DMS79 (cell line): ENCODE results near the gene UGT1A9.
"Not testable (repeated sequence)": the region's sequence is repeated elsewhere in the genome, so short reads cannot be mapped to it uniquely, and the experiment has no call there.

Source experiments
- DNase-seq: peaks from one replicate; lab custom pipeline; 2025; lab: John Stamatoyannopoulos, UW

Gene UGT1A9

DNA sequence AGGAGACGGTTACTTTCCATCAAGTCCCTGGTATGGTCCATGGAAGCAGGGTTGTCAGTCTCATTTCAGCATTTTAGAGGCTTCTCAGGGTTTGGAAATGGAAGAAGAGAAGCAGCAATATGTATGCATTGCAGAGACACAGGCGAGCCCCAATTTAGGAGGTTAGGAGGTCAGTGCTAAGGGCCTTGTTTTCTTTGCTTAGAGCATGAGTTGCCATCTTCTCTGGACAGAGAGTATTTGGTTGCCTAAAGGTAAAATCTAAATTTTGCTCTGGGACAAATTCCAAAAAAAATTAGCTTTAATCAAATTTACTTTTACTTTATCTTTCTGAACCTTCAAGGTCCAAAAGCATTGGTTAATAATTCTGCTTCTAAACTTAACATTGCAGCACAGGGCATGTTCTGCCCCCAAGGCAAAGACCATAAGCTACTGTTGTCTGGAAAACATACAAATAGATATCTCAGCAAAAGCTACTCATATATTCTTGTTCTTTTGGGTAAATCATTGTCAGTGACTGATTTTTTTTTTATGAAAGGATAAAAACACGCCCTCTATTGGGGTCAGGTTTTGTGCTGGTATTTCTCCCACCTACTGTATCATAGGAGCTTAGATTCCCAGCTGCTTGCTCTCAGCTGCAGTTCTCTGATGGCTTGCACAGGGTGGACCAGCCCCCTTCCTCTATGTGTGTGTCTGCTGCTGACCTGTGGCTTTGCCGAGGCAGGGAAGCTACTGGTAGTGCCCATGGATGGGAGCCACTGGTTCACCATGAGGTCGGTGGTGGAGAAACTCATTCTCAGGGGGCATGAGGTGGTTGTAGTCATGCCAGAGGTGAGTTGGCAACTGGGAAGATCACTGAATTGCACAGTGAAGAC lies at the start of gene UGT1A9:
Gene UGT1A9 (plus strand): TSS at position 609 of the 872 bp plus-strand sequence. CDS start 37 bp downstream, at position 646.
- no peak for DNase-seq

- no peak for DNase-seq
Observed at GRCh38 chr2:233627331-233628025, 44.2 kb upstream of the UGT1A9 start.

DNA sequence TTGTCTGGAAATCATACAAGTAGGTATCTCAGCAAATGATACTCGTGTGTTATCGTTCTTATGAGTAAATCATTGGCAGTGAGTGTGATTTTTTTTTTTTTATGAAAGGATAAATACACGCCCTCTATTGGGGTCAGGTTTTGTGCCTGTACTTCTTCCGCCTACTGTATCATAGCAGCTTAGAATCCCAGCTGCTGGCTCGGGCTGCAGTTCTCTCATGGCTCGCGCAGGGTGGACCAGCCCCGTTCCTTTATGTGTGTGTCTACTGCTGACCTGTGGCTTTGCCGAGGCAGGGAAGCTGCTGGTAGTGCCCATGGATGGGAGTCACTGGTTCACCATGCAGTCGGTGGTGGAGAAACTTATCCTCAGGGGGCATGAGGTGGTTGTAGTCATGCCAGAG lies 35.4 kb upstream of the UGT1A9 start, which contains the start of gene UGT1A10:
Gene UGT1A10 (plus strand): TSS at position 143 of the 400 bp plus-strand sequence. CDS start 75 bp downstream, at position 218.
- DNase-seq = not testable (repeated sequence)

- DNase-seq = no peak
Observed at GRCh38 chr2:233638836-233639235, 32.9 kb upstream of the UGT1A9 start.

DNA sequence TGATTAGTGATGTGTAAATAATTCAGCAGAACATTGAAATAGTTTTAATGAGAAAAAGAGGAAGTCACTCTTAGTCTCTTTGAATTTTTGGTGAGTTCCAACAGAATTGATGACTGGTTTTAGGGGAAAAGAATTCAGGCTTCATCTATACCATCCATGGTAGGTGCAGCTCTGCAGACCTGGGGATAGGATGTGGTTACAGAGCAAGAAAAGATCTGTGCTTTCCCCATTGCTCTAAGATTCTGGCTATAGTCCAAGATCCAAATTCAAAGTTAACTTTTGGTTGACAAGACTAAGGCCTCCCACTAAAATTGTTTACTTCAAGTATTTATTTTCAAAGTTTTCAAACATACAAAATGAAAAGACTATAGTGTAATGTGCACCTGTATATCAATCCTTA lies 31.8 kb upstream of the UGT1A9 start:
- DNase-seq = no peak

DNA sequence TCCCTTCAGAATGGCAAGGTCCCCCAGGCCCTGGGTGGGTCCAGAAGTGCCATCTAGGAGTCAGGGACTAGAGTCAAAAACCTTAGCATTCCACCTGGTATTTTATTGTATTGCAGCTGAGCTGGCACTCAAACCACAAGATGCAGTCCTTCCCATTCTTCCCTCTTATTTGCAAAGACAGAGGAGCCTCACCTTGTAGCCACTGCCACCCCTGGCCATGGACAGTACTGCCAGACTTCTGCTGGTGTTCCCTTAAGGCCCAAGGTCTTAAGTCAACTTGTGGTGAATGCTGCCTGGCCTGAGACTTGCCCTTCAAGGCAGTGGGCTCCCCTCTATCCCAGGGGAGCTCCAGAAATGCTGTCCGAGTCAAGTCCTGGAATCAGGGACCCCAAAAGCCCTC lies 28.6 kb upstream of the UGT1A9 start:
- DNase-seq = no peak

GRCh38 chr2:233646033-233646432 lies 25.7 kb upstream of the UGT1A9 start:
- DNase-seq = not testable (repeated sequence)

DNA sequence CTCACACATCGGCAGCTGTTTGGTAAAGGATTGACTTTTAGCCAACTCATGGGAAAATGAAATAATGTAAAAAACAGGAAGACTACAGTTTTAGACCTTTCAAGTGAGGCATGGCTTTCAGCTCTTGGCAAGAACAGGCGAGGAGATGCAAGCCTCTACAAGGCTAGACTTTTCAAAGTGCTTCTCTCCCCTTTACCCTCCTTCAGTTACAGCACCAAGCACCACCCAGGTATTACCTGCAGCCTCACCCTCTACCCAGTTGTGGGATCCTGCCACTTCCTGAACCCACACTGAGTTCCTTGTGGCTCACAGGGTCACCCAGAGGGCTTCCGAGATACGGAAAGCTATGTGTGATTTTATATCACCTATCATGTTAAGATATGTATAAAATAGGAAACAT lies 20.7 kb upstream of the UGT1A9 start:
- no peak for DNase-seq

- no peak for DNase-seq
Observed at GRCh38 chr2:233651430-233651829, 20.3 kb upstream of the UGT1A9 start.

DNA sequence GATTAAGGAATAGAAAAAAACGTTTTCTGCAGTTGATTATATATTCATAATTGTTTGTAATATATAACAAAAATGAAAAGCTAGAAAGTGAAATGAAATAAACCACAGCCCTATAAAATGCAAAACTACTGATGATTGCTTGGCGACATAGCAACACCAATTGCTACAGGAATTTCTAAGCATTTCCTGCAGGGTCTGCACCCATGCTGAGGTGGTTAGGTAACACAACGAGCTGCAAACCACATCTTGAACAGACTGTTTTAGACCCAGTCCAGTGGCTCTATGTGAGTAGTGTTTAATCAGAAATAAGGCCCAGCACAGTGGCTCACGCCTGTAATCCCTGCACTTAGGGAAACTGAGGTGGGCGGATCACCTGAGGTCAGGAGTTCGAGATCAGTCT lies 17.2 kb upstream of the UGT1A9 start:
- DNase-seq = no peak

GRCh38 chr2:233655043-233655442 lies 16.7 kb upstream of the UGT1A9 start:
- no peak for DNase-seq

- not testable (repeated sequence) for DNase-seq
Observed at GRCh38 chr2:233655943-233656342, 15.8 kb upstream of the UGT1A9 start.

- DNase-seq = no peak
Observed at GRCh38 chr2:233656443-233656842, 15.3 kb upstream of the UGT1A9 start.

- no peak for DNase-seq
Observed at GRCh38 chr2:233658610-233659009, 13.1 kb upstream of the UGT1A9 start.

DNA sequence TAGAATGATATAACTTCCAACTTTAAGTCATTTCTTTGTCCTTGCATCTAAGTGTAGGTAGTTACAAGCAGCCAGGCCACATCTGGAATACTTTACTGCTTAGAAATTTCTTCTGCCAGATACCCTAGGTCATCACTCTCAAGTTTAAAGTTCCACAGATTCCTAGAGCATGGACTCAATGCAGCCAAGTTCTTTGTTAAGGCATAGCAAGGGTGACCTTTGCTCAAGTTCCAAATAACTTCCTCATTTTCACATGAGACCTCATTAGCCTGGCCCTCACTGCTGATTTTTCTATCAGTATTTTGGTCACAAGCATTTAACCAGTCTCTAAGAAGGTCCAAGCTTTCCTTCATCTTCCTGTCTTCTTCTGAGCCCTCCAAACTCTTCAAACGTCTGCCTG lies 7.8 kb upstream of the UGT1A9 start:
- DNase-seq = no peak

DNA sequence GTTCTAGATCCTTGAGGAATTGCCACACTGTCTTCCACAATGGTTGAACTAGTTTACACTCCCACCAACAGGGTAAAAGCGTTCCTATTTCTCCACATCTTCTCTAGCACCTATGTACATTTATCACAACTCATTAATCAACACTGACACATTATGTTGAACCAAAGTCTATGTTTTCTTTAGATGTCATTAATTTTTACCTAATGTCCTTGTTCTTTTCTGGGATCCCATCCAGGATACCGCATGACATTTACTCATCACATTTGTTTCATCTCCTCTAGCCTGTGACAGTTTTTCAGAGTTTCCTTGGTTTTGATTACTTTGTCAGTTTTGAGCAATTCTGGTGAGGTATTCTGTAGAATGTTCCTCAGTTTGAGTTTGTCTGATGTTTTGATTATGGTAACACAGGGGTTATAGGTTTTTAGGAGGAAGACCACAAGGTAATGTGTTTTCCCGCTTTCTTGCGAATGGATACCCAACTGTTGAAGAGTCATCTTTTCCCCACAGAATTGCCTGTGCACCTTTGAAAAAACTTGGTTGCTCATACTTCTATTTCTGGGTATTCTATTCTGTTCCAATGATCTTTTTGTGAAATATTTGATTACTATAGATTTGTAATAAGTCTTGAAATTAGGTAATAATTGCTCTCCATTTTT lies 3.0 kb upstream of the UGT1A9 start:
- DNase-seq = no peak

DNA sequence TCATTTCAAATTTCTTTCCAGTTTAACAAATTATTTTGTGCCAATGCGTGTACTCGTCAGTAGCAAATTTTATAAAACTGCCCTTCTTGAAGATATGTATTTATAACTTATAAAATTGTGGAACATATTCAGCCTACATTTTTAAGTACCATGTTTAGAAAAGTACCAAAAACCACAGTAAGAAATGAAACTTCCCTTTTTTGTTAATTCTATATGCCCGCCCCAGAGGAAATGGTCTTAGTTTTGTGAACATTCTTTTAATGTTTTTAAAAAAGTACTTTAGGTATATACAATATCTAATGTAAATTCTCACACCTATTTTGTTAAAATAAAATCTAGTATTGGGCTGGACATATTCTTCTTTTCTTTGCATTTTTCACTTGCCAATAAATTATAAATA lies 1.2 kb downstream of the UGT1A9 start:
- no peak for DNase-seq

- DNase-seq = no peak
Observed at GRCh38 chr2:233673896-233674295, 2.2 kb downstream of the UGT1A9 start.

DNA sequence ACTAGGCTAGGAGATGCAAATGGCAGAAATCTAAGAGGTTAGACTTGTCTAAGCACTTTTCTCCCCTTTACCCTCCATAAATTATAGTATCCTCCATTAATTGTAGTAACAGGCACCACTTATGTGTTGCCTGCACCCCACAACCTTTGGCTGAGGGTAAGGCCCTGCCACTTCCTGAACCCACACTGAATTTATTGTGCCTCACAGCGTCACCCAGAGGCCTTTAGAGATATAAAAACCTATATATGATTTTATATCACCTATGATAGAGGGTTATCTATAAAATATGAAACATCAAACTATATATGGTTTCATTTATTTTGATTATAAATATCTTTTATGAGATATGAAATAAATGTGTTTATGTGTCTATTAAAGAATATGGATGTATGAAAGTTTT lies 2.6 kb downstream of the UGT1A9 start:
- no peak for DNase-seq

DNA sequence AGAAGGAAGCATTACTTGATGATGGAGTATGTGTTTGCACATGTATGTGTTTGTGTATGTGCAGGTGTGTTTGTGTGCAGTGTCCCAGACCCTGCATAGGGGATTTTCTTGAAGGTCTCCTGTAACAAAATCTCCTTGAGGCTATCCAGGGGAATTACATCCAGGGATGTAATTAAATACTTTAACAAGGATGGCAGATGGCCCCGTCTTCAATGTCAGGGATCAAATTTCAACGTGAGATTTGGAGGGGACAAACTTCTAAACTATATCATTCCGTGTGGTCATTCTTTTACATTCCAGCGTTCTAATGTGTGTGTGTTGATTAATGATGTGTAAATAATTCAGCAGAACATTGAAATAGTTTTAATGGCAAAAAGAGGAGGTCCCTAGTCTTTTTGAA lies 3.3 kb downstream of the UGT1A9 start:
- DNase-seq = no peak

GRCh38 chr2:233676046-233676445 lies 4.3 kb downstream of the UGT1A9 start:
- no peak for DNase-seq

- DNase-seq = no peak
Observed at GRCh38 chr2:233679196-233679595, 7.5 kb downstream of the UGT1A9 start.
